ENCODE results near the gene CBX2. TPM values are rescaled to one million over a fixed set of nuclear protein-coding genes. Genes with fewer than 3 reads are reported as not detected.

CBX2 gene
- polyA plus RNA-seq, 1 of the 3 experiments (the other 2 are of a cell fraction): 22.4 TPM

DNA sequence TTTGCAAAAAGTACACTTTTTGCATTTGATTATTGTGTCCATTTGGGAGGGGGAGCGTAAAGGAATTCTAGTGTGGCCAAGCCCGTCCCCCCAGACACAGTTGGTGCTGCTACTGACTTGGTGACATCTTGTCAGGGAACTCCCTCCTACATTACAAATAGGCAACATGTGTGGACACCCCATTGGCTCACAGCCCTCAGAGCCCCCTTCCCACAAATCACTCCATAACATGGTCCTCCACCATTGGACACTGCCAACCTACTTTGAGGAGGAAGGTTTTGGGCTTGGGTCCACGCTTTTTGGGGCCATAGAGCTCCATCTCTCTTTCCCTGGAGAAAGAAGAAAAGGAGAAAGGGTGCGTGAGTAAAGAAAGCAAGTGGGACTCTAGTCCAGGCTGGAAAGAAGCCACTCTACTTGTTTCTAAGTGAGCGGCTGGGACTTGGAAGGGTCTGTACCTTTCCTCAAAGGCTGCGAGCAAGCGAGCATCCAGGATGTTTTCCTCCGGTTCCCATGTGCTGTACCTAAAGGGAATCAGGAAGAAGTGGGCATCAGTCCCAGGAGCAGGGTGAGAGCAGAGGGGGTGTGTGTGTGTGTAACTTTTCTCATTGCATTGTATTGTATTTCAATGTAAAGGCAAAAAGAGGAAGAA is 18.0 kb downstream of the CBX2 start:
- Histone ChIP-seq H4K20me1 (ENCODE audit: insufficient read depth) (peaks cover 11% of the 10 kb centered on the region; the same call in 1 of the 2 replicates), H2AFZ (ENCODE audit: low read depth) (no peak overlapping the region), H3F3A (replicated peaks; ENCODE audit: insufficient read depth) (peaks cover 4% of the 10 kb centered on the region), H3K27me3 (ENCODE audit: insufficient read depth) (no peaks in the 10 kb centered on the region), H3K4me1 (ENCODE audit: control insufficient read depth in 1 of 2, insufficient read depth in 2 of 2, low read depth in 1 of 2, low read length in 1 of 2) (peaks cover 23 to 51% of the 10 kb centered on the region in 2 experiments; a peak in 3 of 4 replicates), H3K79me2 (ENCODE audit: insufficient read depth) (peaks cover 18% of the 10 kb centered on the region), H3K4me3 (ENCODE audit: low read depth in 2 of 2, low read length in 1 of 2) (peak overlapping the region; percentile 79 to 85), H3K4me2 (peak overlapping the region; percentile 97), H3K9ac (peak overlapping the region; percentile 83), H3K9me2 (no peaks in the 10 kb centered on the region), H3K9me3 (no peaks in the 10 kb centered on the region), H3K36me3 (replicated peaks in 1 of 2; ENCODE audit: control insufficient read depth in 1 of 2, insufficient read depth in 2 of 2, low read length in 1 of 2) (peaks cover 0 to 24% of the 10 kb centered on the region in 2 experiments), H3K27ac (ENCODE audit: low read depth in 2 of 2, low read length in 1 of 2) (peak overlapping the region; percentile 82 to 98; a peak in 3 of 4 replicates)
- ChIA-PET CTCF (interaction anchor here (1.0 to 9.7 kb wide), 11 partner anchors 9 to 268 kb away, joined by 3 to 146 read pairs (median 9); partner anchors contain the start of gene CBX4), POLR2A (interaction anchor here (0.8 to 3.3 kb wide), 6 partner anchors 9 to 43 kb away, joined by 4 to 50 read pairs (median 9); partner anchors contain the start of genes CBX2 and CBX4)
- WGBS (ENCODE audit: low lambda C conversion rate): 68% methylated on average over 8 of the region's 8 CpGs
- peak; percentile 44 for DNase-seq
- TF ChIP-seq GABPA (IDR thresholded peaks at IDR 0.05; ENCODE audit: low read depth) (no peak), SIN3A (IDR thresholded peaks at IDR 0.05; ENCODE audit: borderline replicate concordance, low read depth, low read length) (no peak), TAF1 (IDR thresholded peaks at IDR 0.05; ENCODE audit: borderline replicate concordance, low read depth, low read length) (no peak), GATA2 (CRISPR knock-in tag; IDR thresholded peaks at IDR 0.05) (no peak), ELF1 (IDR thresholded peaks at IDR 0.05) (no peak), RCOR1 (IDR thresholded peaks at IDR 0.05; ENCODE audit: low read length) (no peak), MEF2A (IDR thresholded peaks at IDR 0.05; ENCODE audit: borderline replicate concordance, low read depth) (no peak), NFIC (IDR thresholded peaks at IDR 0.05; ENCODE audit: borderline replicate concordance) (no peak), FOXM1 (IDR thresholded peaks at IDR 0.05; ENCODE audit: low read depth) (no peak), EZH2phosphoT487 (IDR thresholded peaks at IDR 0.05; ENCODE audit: borderline replicate concordance, low read depth) (no peak), SMC3 (IDR thresholded peaks at IDR 0.05; ENCODE audit: low read depth, low read length) (no peak), POLR2AphosphoS5 (IDR thresholded peaks at IDR 0.05; ENCODE audit: low read depth, low read length) (no peak)
- TF ChIP-seq, protein P1, sequence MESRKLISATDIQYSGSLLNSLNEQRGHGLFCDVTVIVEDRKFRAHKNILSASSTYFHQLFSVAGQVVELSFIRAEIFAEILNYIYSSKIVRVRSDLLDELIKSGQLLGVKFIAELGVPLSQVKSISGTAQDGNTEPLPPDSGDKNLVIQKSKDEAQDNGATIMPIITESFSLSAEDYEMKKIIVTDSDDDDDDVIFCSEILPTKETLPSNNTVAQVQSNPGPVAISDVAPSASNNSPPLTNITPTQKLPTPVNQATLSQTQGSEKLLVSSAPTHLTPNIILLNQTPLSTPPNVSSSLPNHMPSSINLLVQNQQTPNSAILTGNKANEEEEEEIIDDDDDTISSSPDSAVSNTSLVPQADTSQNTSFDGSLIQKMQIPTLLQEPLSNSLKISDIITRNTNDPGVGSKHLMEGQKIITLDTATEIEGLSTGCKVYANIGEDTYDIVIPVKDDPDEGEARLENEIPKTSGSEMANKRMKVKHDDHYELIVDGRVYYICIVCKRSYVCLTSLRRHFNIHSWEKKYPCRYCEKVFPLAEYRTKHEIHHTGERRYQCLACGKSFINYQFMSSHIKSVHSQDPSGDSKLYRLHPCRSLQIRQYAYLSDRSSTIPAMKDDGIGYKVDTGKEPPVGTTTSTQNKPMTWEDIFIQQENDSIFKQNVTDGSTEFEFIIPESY (IDR thresholded peaks at IDR 0.05; ENCODE audit: borderline replicate concordance, low read depth): no peak
- TF ChIP-seq, protein P2, sequence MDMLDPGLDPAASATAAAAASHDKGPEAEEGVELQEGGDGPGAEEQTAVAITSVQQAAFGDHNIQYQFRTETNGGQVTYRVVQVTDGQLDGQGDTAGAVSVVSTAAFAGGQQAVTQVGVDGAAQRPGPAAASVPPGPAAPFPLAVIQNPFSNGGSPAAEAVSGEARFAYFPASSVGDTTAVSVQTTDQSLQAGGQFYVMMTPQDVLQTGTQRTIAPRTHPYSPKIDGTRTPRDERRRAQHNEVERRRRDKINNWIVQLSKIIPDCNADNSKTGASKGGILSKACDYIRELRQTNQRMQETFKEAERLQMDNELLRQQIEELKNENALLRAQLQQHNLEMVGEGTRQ (IDR thresholded peaks at IDR 0.05; ENCODE audit: borderline replicate concordance, low read depth, low read length): no peak

Data from SK-N-SH (cell line).